Kasumi-1 (cell line): ENCODE measurements around the gene CD300A.
A peak's percentile ranks its signal among the peaks of the same experiment; 100 is the strongest.

Experiments
- DNase-seq, 2 experiments: peaks; one replicate each; lab custom pipeline; 2025; lab: John Stamatoyannopoulos, UW

Gene CD300A

DNA sequence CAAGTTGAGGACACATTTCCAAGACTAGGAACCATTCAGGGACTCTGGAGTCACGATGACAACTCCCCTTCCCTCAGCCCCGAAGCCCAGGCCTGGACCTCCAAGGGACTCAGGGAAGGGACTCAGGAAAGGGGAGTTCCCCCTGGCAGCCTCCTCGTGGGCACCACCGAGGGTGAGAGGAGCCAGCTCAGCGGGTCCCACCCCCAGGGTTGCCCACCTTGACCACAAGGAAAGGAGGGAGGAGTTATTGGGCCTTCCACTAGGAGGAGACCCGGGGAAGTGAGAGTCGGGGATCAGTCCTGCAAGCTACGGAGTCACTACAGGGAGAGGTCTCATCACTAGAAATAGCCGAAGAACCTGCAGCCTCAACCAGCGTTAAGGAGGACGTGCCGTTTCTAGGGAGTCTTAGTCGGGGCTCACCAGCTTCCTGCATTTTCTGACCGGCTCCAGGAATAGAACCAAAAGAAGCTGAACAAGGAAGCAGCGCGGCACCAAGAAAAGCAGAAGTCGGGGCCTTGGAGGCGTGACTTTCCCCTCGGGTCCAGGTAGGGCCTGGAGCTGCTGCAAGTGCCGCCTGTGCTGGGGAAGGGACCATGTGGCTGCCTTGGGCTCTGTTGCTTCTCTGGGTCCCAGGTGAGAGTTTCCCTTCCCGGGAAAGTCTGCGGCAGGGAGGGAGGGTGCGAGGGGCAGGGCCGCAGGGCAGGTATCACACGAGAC lies at the start of gene CD300A:
Gene CD300A (plus strand): TSS at position 524 of the 717 bp plus-strand sequence. CDS start 70 bp downstream, at position 594.
- DNase-seq: peak; percentile 98 to 99

DNA sequence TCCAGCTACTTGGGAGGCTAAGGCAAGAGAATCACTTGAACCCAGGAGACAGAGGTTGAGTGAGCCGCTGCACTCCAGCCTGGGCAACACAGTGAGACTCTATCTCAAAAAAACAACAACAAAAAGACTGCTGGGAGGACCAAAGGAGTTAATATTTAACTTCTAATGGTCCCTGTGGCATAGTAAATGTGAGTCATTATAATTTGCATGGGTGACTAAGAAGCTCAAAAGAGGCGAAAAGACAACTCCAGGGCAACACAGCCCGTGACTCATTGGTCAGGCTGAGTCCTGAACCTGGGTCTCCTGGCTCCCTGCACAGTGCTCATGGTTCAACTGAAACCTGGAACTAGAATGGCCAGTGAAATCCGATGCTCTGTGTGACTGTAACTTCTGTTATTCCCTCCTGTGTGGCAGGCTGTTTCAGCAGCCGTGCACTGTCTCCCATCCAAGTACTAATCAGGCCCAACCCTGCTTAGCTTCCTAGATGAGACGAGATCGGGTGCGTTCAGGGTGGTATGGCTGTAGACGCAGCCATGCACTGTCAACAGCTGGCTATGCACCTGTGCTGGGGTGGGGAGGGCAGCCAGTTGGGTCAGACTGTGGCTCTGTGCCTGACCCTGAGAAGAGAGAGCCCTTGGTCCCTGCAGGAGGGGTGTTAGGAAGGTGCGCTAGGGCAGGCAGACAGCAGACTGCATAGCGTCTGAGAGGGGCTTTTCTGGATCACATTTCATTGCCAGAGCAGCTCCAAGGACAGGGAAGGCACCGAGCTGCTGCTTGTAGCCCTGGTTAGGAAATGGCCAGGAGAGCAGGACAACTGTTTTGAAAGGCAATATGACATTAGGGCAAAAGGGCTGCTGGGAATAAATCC lies 49.0 kb upstream of the CD300A start:
- no peak for DNase-seq

DNA sequence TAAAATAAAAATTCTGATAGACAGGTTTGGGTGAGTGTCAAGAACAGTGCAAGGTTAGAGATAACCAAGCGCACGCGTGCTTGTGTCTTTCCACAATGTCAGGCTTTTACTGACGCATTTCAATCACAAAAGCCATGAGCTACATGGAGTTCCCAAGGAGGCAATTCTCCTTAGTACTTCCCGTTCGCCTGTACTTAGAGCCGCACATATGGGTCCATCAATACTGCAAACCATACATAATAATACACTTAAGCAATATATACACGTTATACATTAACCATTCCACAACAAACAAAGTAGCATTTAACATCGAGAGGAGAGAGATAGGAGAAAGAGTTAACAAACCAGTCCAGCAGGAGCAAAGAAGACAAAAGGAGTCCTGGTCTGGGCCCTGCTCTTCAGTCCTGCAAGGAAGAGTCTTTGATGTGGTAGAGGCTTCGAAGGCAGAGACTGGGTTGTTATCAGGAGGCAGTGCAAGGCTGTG lies 46.5 kb upstream of the CD300A start:
- DNase-seq: no peak

DNA sequence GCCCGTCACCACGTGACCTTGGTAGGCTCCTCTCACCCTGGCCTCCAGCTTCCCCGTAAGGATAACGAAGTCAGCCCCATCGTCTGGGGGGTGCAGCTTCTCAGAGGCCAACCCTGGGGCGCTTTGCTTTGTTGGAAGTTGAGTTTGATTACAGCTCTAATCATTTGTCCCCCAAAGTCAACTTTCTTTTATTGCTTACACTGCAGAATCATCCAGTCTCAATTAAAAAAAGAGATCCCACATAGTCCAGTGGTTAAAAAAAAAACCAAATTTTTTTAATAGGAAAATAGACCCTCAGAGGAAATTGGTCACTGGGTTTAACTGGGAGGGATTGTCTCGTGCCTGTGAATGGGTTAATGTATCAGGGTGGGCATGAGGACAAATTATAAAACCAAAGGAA lies 42.3 kb upstream of the CD300A start:
- no peak for DNase-seq

DNA sequence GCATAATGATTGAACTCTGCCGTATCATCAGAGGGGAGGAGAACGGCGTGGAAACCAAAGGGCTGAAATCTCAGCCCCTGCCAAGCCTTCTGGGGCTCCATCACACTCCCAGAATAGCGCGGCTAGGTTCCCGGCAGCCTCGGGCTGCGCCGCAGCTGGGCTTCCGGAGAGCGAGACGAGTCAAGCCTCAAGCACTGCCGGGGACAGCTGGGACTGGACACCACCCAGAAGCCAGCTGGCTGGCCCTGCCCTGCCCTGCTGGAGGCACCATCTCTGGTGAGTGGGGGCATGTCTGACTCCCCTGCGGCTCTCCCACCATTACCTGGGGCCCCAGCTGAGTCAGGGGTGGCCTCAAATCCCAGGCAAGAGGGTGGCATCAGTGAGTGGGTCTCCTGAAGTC lies 41.8 kb upstream of the CD300A start:
- no peak for DNase-seq

DNA sequence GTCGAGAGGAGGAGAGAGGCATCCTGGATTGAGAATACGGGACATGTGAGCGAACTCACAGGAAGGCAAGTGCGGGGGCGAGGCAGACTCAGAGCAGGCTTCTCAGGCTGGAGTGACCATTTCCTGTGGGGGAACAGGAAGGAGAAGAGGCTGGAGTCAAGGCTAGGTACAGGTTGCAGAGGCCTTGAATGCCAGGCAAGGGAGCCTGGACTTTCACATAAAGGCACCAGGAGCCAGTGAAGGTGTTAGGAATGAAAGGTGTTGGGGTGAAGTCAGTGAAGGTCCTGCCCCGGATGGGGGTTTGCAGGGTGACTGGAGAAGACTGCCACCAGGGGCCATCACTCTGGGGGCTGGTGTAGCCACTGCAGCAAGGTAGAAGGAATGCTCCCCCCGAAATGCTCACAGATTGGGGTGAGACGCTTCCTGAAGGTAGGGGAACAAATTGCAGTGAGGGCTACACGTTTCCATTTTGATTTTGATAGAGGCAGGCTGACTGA lies 39.8 kb upstream of the CD300A start:
- DNase-seq: no peak

DNA sequence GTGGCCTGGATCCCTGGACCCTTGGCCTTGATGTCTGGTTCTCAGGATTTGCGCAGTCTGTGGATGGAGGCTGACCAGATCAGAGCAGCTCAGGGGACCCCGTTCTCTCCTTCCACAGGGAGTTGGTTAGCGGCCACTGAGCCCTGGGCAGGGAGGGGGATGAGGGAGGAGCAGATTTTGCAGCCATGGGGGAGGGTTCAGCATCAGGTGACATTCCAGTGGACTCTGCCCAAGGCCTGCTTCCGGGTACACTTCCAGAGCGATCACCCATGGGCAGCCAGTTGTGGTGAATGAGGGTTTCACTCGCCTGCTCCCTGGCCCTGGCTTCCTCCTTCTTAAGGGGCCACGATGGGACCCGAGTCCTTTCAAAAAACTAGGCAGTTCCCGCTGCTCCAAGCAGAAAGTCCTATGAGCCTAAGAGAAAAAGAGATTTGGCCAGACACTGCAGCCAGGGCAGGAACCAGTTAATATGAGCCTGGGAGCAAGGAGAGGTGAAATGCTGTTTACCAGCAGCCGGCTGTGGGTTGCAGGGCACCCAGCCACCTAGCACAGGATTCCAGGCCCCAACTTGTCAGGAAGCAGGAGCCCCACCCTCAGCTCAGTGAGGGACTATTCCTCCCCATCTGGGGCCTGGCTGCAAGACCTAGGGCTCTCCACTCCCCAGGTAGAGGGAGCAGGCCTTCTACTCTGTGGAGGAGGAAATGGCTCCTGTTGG lies 39.2 kb upstream of the CD300A start:
- no peak for DNase-seq

DNA sequence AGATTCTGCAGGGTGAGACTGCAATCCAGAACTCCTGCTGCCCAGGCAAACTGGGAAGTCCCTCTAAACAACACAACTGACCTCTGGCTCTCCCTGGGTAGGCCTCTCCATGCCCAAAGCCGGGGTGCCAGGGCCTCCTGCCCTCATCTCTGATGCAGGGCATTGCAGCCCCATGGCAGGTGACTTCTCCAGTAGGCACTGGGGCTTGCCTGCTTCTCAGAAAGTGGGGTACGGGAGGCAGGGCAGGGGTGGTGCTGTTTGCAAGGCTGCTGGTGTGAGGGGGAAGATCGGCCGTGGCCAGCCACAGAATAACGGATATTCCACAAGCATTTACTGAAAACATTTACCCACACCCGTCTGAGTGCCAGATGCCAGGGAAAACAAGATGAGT lies 38.7 kb upstream of the CD300A start:
- DNase-seq: no peak

DNA sequence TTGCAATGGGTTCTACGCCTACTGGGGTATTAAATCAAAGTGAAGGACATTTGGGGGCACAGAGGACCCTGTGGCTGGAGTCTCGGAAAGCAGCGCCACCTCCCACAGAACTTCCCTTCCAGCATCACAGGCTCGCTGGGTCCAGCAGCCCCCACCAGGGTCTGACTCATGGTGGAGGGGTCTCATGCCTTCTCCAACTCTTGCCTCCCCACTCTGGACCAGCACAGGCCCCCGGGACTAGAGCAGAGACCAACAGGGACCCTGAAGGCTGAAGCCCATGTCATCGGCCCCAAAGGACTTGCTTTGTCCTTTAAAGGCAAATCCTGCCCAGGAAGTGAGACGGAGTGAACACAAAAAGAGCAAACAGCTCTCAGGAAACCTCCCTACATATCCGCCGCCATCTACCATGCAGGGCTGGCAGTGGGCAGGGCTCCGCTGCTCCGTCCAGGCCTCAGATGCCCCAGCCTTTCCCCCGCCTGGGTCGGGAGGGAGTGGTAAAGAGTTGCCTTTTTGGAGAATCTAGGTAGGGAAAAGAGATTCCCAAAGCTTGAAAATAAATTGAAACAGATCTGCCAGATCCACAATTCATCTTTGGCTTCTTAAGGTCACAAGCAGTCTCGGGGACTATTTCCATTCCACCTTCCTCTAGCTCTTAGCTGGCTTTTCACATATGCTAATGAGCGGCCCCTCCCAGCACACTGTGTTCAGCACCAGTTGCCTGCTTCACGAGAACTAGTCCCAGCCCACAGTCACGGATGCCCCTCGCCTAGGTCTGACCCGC lies 36.6 kb upstream of the CD300A start:
- DNase-seq: no peak

DNA sequence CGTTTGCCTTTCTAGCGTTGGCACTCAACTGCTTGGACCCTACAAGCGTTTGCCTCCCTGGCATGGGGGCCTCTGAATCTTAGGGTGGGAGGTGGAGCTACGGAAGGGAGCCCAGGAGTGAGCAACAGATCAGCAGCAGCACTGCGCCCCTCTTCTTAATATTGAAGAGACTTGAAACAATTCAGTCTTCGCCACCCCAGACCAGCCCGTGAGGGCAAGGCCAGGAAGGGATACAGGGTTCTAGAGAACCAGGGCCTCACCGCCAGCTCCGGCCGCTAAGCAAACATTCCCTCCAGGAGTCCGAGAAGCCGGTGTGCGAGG lies 36.1 kb upstream of the CD300A start:
- no peak for DNase-seq

DNA sequence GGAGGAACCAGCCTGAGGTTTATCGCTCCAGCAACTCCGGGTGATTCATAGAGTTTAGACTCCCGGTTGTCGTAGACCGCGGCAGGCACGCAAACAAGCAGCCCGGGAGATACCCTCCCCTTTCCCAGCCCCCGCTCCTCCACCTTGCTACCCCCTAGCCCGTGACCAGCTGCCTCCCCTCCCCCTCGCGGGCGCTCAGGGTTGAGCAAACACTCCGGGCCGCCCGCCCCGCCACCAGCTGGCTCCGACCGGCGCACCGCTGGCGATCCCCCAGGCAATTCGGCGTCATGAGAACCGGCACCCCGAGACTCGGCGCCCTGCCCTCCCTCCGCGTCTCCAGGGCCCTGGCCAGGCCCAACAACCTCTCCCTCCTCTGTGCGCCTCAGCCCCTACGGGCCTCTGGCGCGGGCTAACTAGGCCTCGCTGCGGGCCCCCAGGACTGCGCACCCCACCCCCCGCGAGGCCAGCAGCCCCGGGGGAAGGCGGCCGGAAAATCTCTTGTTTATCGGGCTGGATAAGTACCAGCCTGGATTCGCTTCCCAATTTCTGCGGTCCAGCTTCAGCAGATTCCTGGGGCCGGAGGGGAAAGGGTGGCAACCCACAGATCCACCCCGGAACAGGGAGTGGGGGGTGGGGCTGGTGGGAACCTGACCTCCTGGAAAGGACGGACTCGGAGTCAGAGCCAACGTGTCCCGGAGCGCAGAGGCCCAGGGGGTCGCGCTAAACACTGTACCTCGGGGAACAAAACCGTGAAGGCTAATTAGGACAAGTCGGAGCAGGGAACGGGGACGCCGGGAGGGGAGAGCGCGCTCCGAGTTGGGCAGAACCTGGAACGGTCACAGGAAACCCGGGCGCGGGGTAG lies 35.5 kb upstream of the CD300A start:
- peak; percentile 59 to 65 for DNase-seq

DNA sequence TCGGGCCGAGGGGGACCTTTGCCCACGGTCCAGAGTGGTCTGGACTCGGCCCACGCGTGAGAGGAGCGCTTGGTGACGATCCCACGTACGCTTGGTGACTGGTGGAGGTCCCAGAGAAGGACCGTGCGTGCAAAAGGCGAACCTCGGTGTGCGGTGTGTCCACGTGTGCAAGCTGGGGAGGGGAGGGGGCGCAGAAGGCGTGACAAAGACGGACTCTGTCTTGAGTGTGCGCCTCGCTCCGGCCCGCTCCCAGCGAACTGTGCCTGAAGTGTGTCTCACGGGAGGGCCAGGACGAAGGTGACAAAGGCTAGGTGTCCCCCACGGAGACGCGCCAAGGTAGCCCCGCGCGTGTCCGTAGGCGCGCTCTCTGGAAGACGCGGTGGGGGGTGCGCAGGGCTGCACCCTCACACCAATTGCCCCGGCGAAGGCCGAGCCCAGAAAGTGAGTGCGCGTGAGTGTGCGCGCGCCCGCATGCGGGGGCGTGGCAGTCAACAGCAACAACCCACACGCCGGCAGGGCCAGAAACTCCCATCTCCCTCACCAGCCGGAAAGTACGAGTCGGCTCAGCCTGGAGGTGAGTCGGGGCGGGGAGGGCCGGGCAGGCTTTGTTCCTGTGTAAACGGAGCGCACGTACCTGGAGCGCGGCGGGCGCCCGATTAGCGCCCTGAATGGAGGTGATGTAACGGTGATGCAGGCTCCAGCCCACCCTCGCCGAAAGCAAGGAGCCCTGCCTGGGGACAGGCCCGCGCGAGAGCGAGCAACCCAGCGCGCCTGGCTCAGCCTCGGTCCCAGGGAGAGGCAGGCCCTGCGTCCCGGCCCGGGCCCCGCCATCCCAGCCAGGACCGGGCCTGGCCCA lies 34.6 kb upstream of the CD300A start, which contains the start of gene GPRC5C:
Gene GPRC5C (plus strand): TSS at position 521 of the 856 bp plus-strand sequence. CDS start 7,689 bp downstream, outside the sequence.
- peak; percentile 35 to 39 for DNase-seq

DNA sequence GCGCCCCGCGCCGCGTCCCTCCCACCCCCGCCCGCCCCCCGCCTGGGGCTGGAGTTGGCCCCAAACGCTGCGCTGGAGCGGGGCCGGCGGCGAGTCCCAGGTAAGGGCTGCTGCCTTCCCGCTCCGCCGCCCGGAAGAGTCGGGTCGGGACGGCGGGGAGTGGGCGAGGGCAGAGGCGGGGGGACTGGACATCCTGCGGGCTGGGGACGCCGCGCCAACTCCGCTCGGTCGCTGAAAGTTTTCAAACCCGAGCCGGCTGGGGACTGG lies 34.1 kb upstream of the CD300A start:
- no peak for DNase-seq

DNA sequence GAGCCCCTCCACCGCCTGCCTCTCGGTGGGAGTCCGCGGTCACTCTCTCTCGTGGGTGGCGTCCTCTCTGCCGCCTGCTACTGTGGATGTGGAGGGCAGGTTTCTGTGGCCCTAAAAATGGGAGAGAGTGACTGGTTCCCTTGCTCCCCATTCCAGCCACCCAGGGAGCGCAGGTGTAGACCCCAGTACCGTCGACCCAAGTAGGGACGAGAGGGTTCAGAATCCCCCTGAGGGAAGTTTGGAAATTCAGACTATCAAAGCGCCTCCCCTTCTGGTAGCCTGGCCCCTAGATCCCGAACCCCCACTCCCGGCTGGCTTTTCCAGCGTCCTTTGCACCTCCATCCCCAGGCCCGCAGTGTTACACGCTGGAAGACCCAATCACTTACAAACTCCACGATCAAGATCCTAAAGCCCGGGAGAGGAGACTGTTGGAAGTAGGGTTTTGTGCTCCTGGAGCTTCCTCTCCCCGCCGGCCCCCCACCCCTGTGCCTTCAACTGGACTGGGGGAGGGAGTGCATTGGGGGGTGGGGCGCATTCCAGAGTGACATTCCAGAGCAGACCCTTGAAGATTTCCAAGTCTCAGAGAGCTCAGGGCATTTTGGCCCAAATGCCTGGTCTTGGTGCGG lies 33.6 kb upstream of the CD300A start:
- no peak for DNase-seq

DNA sequence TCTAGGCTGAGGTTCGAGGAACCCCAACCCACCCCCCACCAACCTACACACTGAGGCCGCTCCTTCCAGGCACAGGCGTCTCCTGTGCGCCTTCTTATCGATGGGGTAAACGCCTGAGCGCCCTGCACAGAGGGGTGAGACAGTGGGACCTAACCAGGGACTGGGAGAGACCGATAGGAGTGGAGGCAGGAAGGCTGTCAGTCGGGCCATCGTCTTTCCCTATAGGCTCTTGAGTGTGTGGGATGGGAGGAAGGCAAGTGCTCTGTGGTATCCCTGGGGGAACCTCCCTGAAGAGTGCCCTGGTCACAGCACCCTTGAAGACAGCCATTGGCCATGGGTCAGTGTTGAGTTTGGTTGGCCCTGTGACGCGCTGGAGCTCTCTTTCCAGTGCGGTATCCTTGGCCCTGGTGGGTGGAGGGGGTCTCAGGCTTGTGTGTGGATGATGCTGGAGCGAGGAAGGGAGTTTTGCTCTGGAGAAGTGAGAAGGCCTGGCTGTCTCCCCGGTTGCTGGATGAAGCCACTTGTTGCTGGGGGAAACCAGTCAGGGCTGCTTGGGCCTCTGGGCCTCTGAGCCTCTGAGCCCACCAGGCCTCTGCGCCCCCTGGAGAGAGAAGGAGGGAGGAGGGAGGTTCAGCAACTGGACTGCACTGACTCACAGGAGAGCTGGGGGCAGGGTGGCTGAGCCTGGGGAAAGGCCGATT lies 32.9 kb upstream of the CD300A start:
- no peak for DNase-seq

DNA sequence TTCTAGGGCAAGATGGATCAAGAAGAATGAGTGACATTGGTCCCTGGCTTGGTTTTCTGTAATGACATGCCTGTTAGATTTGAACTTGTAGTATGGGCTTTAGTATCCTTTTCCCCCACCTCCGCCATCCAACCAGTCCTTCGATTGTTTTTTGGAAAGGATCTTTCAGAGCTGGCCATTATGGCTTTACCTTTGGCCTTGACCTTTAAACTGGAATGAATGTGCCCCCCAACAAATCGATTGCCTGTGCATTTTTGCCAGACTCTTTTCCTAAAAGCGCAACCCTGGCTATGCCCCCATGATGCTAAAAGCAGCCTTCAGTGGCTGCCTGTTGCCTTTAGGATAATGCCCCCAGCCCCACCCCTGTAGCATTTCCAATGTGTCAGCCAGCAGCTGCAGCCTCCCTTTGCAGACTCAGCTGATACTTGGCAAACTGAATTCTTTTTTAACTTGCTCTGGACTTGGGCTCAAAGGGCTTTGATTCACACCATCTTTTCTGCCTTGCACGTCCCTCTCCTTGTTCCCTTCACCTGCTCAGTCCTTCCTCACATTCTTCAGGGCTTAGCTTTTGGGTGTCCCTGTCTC lies 30.6 kb upstream of the CD300A start:
- DNase-seq: no peak

DNA sequence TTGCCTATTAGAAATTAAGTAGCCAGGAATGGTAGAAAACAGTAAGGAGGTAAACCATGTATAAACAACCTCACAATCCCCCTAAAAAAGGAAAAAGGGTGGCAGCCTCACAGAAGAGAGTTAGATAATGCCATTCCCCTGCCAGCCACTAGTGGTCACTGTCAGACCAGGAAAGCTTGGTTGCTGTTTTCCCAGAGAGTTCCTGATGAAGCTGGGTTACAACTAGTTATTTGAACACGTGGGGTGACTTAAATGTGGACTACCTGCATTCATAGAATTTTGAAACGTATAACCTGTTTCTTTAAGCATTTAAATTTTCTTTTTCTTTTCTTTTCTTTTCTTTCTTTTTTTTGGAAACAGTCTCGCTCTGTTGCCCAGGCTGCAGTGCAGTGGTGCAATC lies 28.7 kb upstream of the CD300A start:
- DNase-seq: peak; percentile 67 to 75
